ENCODE data around the gene MAGEA8.
"Not testable (repeated sequence)": the region's sequence is repeated elsewhere in the genome, so short reads cannot be mapped to it uniquely, and the experiment has no call there.

GRCh38 chrX:149927245-149927963 is 46.4 kb downstream of the MAGEA8 start:
- TF ChIP-seq EZH2 (IDR thresholded peaks at IDR 0.05; ENCODE audit: insufficient read depth, poor library complexity, severe bottlenecking); EZH2phosphoT487 (IDR thresholded peaks at IDR 0.05; ENCODE audit: insufficient read depth, low read depth): not testable (repeated sequence)

Measured in GM23248 (cell line).